Endothelial cell of umbilical vein (primary cell): Measurements from ENCODE around the gene TTLL12. TPM values are rescaled to one million over a fixed set of nuclear protein-coding genes. Genes with fewer than 3 reads are reported as not detected.

Experiments used
- BruUV-seq: library from RNA; stranded (reverse); fragments of 400-500 nt; replicated peaks from 2 replicates; lab custom pipeline; 2021; lab: Mats Ljungman, UMichigan
- CTCF ChIA-PET: fragments of 300-600, 350-600 bp; sonication (Branson Sonifier 250); formaldehyde crosslinking; loops from one replicate; lab custom pipeline; 2021; ENCODE audit warnings: antibody characterized with exemption, inconsistent platforms; lab: Charles Lee
- POLR2A ChIA-PET: fragments of 300-600, 350-600 bp; sonication (Branson Sonifier 250); formaldehyde crosslinking; loops from one replicate; lab custom pipeline; 2021; ENCODE audit warnings: antibody characterized with exemption, inconsistent platforms; lab: Charles Lee
- DNase-seq: peaks from one replicate; pipeline ENCODE4 v3.0.0-alpha.2; 2011; ENCODE audit warnings: low read depth, low spot score
- FAIRE-seq: peaks from 2 replicates; lab custom pipeline; 2011; peaks lifted over from hg19 to GRCh38; lab: Jason Lieb, UNC
- H2AFZ ChIP-seq: 2 replicates; pipeline ENCODE4 v1.6.0; 2012; ENCODE audit warnings: low read depth, low read length, control low read depth, inconsistent platforms
- H3K27ac ChIP-seq: 2 replicates; pipeline ENCODE4 v1.5.1; 2011; ENCODE audit warnings: low read depth, mild to moderate bottlenecking, control low read depth, low read length, moderate library complexity; ENCODE audit not compliant: insufficient read depth
- H3K27me3 ChIP-seq, 2 experiments: 2 replicates each; pipeline versions ENCODE4 v1.6.0 to v1.6.1; 2011; ENCODE audit warnings: low read length in 2 of 2, mixed read lengths in 1 of 2; ENCODE audit not compliant: control insufficient read depth in 2 of 2, insufficient read depth in 2 of 2
- H3K36me3 ChIP-seq, 2 experiments: 2 replicates in 1 of 2; 3 replicates in 1 of 2; pipeline ENCODE4 v1.5.1; 2011; ENCODE audit warnings: low read length in 2 of 2, mild to moderate bottlenecking in 1 of 2, moderate library complexity in 1 of 2; ENCODE audit not compliant: control insufficient read depth in 2 of 2, insufficient read depth in 2 of 2; ENCODE audit errors: extremely low read depth in 1 of 2
- H3K4me1 ChIP-seq: 3 replicates; pipeline ENCODE4 v1.5.1; 2011; ENCODE audit warnings: mild to moderate bottlenecking, low read length; ENCODE audit not compliant: control insufficient read depth, insufficient read depth; ENCODE audit errors: extremely low read depth
- H3K4me2 ChIP-seq: 2 replicates; pipeline ENCODE4 v1.6.1; 2011; ENCODE audit warnings: low read length, control low read depth, mixed read lengths; ENCODE audit not compliant: insufficient read depth
- H3K4me3 ChIP-seq, 3 experiments: fragments of 200-600 bp in 1 of 3; sonication (generic), shearing (Covaris generic) in 1 of 3; replicated peaks in 1 of 3; 2 replicates each; pipeline ENCODE4 v1.5.1; 2011 to 2016; ENCODE audit warnings: control low read depth in 3 of 3, low read length in 3 of 3, mild to moderate bottlenecking in 2 of 3, inconsistent platforms in 1 of 3, low read depth in 1 of 3, moderate library complexity in 1 of 3; ENCODE audit not compliant: insufficient read depth in 1 of 3
- H3K79me2 ChIP-seq: 2 replicates; pipeline ENCODE4 v1.6.0; 2012; ENCODE audit warnings: low read length, inconsistent platforms; ENCODE audit not compliant: control insufficient read depth, insufficient read depth
- H3K9ac ChIP-seq: replicated peaks from 2 replicates; pipeline ENCODE3; 2011; ENCODE audit warnings: low read length, control low read depth; ENCODE audit not compliant: insufficient read depth; ENCODE audit errors: extremely low read depth
- H3K9me1 ChIP-seq: replicated peaks from 3 replicates; pipeline ENCODE4 v1.6.0; 2011; ENCODE audit warnings: mild to moderate bottlenecking, low read length; ENCODE audit not compliant: control insufficient read depth, insufficient read depth; ENCODE audit errors: extremely low read depth
- H3K9me3 ChIP-seq: replicated peaks from 2 replicates; pipeline ENCODE4 v1.5.1; 2012; ENCODE audit warnings: low read length, inconsistent platforms; ENCODE audit not compliant: control insufficient read depth, insufficient read depth
- H4K20me1 ChIP-seq: replicated peaks from 2 replicates; pipeline ENCODE3; 2011; ENCODE audit warnings: mild to moderate bottlenecking, low read length; ENCODE audit not compliant: control insufficient read depth, insufficient read depth; ENCODE audit errors: extremely low read depth
- EZH2 ChIP-seq: IDR thresholded peaks from 2 replicates; pipeline ENCODE4 v1.6.1; 2012; ENCODE audit warnings: borderline replicate concordance, low read depth, mild to moderate bottlenecking, moderate library complexity, low read length, inconsistent platforms; ENCODE audit not compliant: severe bottlenecking
- FOS ChIP-seq: IDR thresholded peaks from 2 replicates; pipeline ENCODE4 v1.6.1; 2011; ENCODE audit warnings: mild to moderate bottlenecking, low read length, moderate library complexity, borderline replicate concordance; ENCODE audit not compliant: insufficient read depth
- GATA2 ChIP-seq: IDR thresholded peaks from 2 replicates; pipeline ENCODE4 v1.7.0; 2011; ENCODE audit warnings: low read depth, mild to moderate bottlenecking, moderate library complexity, mixed read lengths, low read length; ENCODE audit not compliant: insufficient read length, insufficient read depth
- JUN ChIP-seq: IDR thresholded peaks from 2 replicates; pipeline ENCODE4 v1.6.1; 2011; ENCODE audit warnings: borderline replicate concordance, low read depth; ENCODE audit not compliant: insufficient read length, insufficient read depth
- POLR2AphosphoS5 ChIP-seq: IDR thresholded peaks from 2 replicates; pipeline ENCODE4 v1.6.1; 2012; ENCODE audit warnings: low read depth, mild to moderate bottlenecking, control low read depth, low read length, moderate library complexity; ENCODE audit not compliant: insufficient read depth
- dilution Hi-C: fragments of 300-500 bp; cut with MboI; formaldehyde crosslinking; loops from one replicate; pipeline ENCODE4 v1.15.0; 2019; ENCODE audit warnings: low sequenced_read_pairs; ENCODE audit not compliant: extremely low pct_ligation_motif_present
- intact Hi-C: fragments of 100-400 bp; cut with micrococcal nuclease; formaldehyde crosslinking; loops from one replicate; pipeline ENCODE4 v1.10.0; 2022
- polyA plus RNA-seq, 4 experiments: library from polyadenylated mRNA; depleted of rRNA in 3 of 4; stranded (reverse) in 3 of 4; unstranded in 1 of 4; fragments of >200 nt; gene quantifications; 2 replicates each; pipeline versions ENCODE4 v1.2.1 to v1.2.3, GENCODE V29; 2011 to 2012; ENCODE audit warnings: missing spikeins in 1 of 4
- total RNA-seq: library from RNA; stranded (reverse); gene quantifications from 2 replicates; pipeline ENCODE4 v1.2.3, GENCODE V29; 2021
- TF ChIP-seq, protein P1 (sequence below): IDR thresholded peaks from 2 replicates; pipeline ENCODE4 v1.6.1; 2011; ENCODE audit not compliant: insufficient read depth, insufficient read length
- TF ChIP-seq, protein P2 (sequence below), 2 donors: IDR thresholded peaks; 1 replicate in 1 of 2; 2 replicates in 1 of 2; pipeline ENCODE4 v1.5.1; 2011; ENCODE audit warnings: low read length in 2 of 2, mild to moderate bottlenecking in 2 of 2, moderate library complexity in 2 of 2, control low read depth in 1 of 2, inconsistent platforms in 1 of 2, low read depth in 1 of 2; ENCODE audit not compliant: insufficient read depth in 1 of 2; ENCODE audit errors: extremely low read depth in 1 of 2

TTLL12 gene
- total and polyA plus RNA-seq, 2 donors (not counting 3 experiments of a cell fraction or from before 2014, with no cell fraction given) = 26.2 to 36.5 TPM

DNA sequence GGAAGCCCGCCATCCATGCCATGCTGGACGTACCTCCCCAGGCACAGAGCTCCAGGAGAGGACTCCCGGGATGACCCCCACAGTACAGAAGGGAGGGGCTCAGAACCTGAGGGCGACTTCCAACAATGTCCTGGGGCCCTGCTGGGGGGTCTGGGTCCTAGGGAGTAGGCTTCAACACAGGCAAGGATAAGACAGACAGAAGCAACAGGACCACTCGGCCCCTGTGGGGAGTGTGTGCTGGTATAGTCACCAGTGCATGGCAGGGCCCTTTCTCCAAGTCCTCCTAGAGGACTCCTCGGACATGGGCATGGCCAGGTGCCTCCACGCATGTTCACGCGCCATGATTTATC, 16.8 kb downstream of the TTLL12 start:
- peaks cover 2% of the 10 kb centered on the region for H3K4me1 ChIP-seq
- H3K27ac ChIP-seq = no peak overlapping the region
- no peaks in the 10 kb centered on the region for H3K79me2 ChIP-seq
- no TSS peak for BruUV-seq
- no peaks in the 10 kb centered on the region for H3K9me1 ChIP-seq
- no peak overlapping the region for H2AFZ ChIP-seq
- no peak for DNase-seq
- no peak for TF ChIP-seq EZH2
- TF ChIP-seq JUN = no peak
- no peak for TF ChIP-seq FOS
- TF ChIP-seq, protein P1, sequence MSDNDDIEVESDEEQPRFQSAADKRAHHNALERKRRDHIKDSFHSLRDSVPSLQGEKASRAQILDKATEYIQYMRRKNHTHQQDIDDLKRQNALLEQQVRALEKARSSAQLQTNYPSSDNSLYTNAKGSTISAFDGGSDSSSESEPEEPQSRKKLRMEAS = no peak
- no peak for TF ChIP-seq POLR2AphosphoS5
- no peak for TF ChIP-seq GATA2
- TF ChIP-seq, protein P2, sequence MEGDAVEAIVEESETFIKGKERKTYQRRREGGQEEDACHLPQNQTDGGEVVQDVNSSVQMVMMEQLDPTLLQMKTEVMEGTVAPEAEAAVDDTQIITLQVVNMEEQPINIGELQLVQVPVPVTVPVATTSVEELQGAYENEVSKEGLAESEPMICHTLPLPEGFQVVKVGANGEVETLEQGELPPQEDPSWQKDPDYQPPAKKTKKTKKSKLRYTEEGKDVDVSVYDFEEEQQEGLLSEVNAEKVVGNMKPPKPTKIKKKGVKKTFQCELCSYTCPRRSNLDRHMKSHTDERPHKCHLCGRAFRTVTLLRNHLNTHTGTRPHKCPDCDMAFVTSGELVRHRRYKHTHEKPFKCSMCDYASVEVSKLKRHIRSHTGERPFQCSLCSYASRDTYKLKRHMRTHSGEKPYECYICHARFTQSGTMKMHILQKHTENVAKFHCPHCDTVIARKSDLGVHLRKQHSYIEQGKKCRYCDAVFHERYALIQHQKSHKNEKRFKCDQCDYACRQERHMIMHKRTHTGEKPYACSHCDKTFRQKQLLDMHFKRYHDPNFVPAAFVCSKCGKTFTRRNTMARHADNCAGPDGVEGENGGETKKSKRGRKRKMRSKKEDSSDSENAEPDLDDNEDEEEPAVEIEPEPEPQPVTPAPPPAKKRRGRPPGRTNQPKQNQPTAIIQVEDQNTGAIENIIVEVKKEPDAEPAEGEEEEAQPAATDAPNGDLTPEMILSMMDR (IDR thresholded peaks at IDR 0.05; ENCODE audit: extremely low read depth in 1 of 2, insufficient read depth in 1 of 2, low read depth in 1 of 2, low read length in 2 of 2) = no peak
- no peaks in the 10 kb centered on the region for H3K27me3 ChIP-seq
- no peak overlapping the region for H3K4me3 ChIP-seq
- H3K9ac ChIP-seq = no peak overlapping the region
- CTCF ChIA-PET = no interaction called here
- peaks cover 11 to 18% of the 10 kb centered on the region in 2 experiments for H3K36me3 ChIP-seq
- dilution Hi-C loops = no loop called here
- no peak for FAIRE-seq
- no peaks in the 10 kb centered on the region for H4K20me1 ChIP-seq
- no peak overlapping the region for H3K4me2 ChIP-seq
- intact Hi-C loops = no loop called here
- POLR2A ChIA-PET = no interaction called here
- H3K9me3 ChIP-seq = no peaks in the 10 kb centered on the region
